ENCODE data around the gene PDE4D. TPM values are rescaled to one million over a fixed set of nuclear protein-coding genes. Genes with fewer than 3 reads are reported as not detected.

PDE4D gene
- total and polyA plus RNA-seq, 11 donors: 5.2 to 68.3 (median 42.1) TPM

- DNase-seq: no peak
- no peaks in the 10 kb centered on the region for H3K9me3 ChIP-seq
- TF ChIP-seq POLR2A (IDR thresholded peaks at IDR 0.05) (no peak), CTCF (IDR thresholded peaks at IDR 0.05) (no peak)
- no peaks in the 10 kb centered on the region for H3K4me1 ChIP-seq
- no peak for ATAC-seq
- no peak overlapping the region for H3K27ac ChIP-seq
- no peaks in the 10 kb centered on the region for H3K27me3 ChIP-seq
- H3K4me3 ChIP-seq: no peak overlapping the region
- intact Hi-C loops (cut with DNase I): no loop called here
- no peaks in the 10 kb centered on the region for H3K36me3 ChIP-seq
- WGBS, 4 donors: 94 to 98% (median 96%) methylated on average over 1 of the region's 1 CpG
Observed at GRCh38 chr5:59738024-59738423, 155.5 kb downstream of the PDE4D start.

DNA sequence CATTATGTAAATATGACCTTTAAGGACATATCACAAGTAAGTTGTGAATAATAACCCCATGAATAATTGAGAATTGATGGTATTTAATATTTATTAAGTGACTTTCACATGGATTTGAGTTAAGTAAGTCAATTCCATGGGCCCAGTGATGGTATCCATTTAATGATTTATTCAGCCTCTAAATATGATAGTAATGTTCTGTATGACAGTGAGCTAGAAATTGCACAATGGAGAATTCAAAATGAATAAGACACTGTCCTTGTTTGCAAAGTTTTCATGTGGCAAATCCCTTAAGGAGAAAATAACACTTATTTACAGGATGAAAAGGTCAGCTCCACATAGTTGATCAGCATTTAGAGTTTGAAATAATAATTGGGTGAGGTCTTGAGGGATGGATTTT lies 160.7 kb downstream of the PDE4D start:
- intact Hi-C loops (cut with DNase I): no loop called here
- Histone ChIP-seq H3K4me1 (no peaks in the 10 kb centered on the region), H3K36me3 (no peaks in the 10 kb centered on the region), H3K27ac (no peak overlapping the region), H3K27me3 (no peaks in the 10 kb centered on the region), H3K9me3 (no peaks in the 10 kb centered on the region), H3K4me3 (no peak overlapping the region)
- ATAC-seq (no peak), DNase-seq (no peak)
- TF ChIP-seq POLR2A (IDR thresholded peaks at IDR 0.05) (no peak), CTCF (IDR thresholded peaks at IDR 0.05) (no peak)

DNA sequence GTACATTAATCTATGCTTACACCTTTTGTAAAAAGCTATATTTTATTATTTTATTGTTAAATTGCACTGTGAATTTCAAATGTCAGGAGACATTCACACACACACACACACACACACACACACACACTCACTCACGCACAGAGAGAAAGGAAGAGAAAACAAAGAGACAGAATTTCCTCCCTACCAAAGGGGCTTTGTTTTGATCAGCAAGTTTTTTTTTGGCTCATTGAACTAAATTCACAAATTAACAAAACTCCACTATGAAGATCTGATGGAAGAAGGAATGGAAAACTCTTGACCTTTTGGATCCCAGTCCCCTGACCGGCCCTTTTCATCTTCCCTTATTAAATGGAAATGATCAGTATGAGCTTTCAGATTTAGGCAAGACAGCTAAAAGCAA lies 161.2 kb downstream of the PDE4D start:
- no peaks in the 10 kb centered on the region for H3K9me3 ChIP-seq
- no peaks in the 10 kb centered on the region for H3K4me1 ChIP-seq
- intact Hi-C loops (cut with DNase I): no loop called here
- no peak overlapping the region for H3K4me3 ChIP-seq
- 68 to 74% (median 71%) methylated on average over 2 of the region's 2 CpGs for WGBS, 4 donors
- no peak for DNase-seq
- TF ChIP-seq CTCF (IDR thresholded peaks at IDR 0.05) (no peak), POLR2A (IDR thresholded peaks at IDR 0.05) (no peak)
- no peak for ATAC-seq
- no peak overlapping the region for H3K27ac ChIP-seq
- H3K36me3 ChIP-seq: no peaks in the 10 kb centered on the region
- H3K27me3 ChIP-seq: no peaks in the 10 kb centered on the region

- no peak overlapping the region for H3K27ac ChIP-seq
- H3K27me3 ChIP-seq: no peaks in the 10 kb centered on the region
- 97 to 100% (median 98%) methylated on average over 1 of the region's 1 CpG for WGBS, 4 donors
- no peaks in the 10 kb centered on the region for H3K36me3 ChIP-seq
- TF ChIP-seq CTCF (IDR thresholded peaks at IDR 0.05): no peak
- TF ChIP-seq POLR2A (IDR thresholded peaks at IDR 0.05): no peak
- no peaks in the 10 kb centered on the region for H3K4me1 ChIP-seq
- H3K4me3 ChIP-seq: no peak overlapping the region
- H3K9me3 ChIP-seq: no peaks in the 10 kb centered on the region
- DNase-seq (no peak), ATAC-seq (no peak)
- intact Hi-C loops (cut with DNase I): no loop called here
Observed at GRCh38 chr5:59731809-59732208, 161.7 kb downstream of the PDE4D start.

All from heart left ventricle (tissue), 16 donors.